NCI-H345 treated with DMSO at 0.1 percent for 48 hours (cell line): Measurements from ENCODE around the gene SSH2.
A peak's percentile ranks its signal among the peaks of the same experiment; 100 is the strongest.

Experiments
- DNase-seq: peaks from one replicate; lab custom pipeline; 2025; ENCODE audit not compliant: unreplicated experiment; lab: John Stamatoyannopoulos, UW

The SSH2 gene

GRCh38 chr17:29591737-29592608 lies 338.1 kb downstream of the SSH2 start:
- DNase-seq: peak; percentile 94

- peak; percentile 75 for DNase-seq
These were observed 338.8 kb downstream of the SSH2 start for GRCh38 chr17:29591146-29591736.

GRCh38 chr17:29590411-29591145 lies 339.4 kb downstream of the SSH2 start:
- peak; percentile 46 for DNase-seq

- DNase-seq: peak; percentile 72
These were observed 340.3 kb downstream of the SSH2 start, which contains the start of gene GIT1 for GRCh38 chr17:29589524-29590410. Gene GIT1 (minus strand): TSS chr17:29589648. CDS start chr17:29589378, 270 bp downstream.

DNA sequence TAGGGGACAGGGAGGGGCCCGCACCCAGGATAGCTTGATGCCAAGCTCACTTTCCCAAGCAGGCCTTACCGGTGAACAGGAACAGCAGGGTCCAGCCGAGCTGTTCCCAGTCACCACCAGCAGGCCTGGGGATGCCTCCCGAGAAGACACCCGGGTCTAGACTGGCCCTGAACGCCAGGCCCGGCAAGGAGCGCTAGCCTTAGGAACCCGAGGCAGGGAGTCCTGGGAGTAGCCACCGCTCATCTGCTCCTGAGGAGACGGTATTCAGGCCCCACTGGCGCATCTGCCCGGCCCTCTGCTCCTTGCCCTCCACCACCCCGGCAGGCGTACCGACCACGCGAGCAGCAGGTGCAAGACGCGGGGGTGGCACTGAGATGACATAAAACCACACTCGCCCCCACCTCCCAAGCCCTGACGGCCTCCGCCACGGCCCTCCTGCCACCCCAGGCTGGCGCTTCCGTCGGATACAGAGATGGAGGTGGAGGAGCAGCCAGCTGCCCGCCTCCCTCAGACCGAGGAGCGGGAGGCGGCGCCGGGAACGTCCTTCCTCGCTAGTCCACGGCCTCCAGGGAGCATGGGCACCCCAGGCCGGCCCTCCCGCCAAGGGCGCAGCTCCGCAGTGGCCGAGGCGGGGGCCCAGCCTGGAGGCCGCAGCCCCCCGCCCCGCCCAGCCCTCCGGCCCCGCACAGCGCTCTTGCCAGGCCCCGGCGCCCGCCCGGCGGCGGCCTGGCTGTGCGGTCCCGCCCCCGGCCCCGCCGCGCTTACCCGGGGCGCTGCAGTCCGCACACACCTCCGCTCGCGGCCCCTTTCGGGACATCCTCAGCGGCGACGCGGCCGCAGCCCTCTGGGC lies 341.2 kb downstream of the SSH2 start:
- DNase-seq: peak; percentile 4

DNA sequence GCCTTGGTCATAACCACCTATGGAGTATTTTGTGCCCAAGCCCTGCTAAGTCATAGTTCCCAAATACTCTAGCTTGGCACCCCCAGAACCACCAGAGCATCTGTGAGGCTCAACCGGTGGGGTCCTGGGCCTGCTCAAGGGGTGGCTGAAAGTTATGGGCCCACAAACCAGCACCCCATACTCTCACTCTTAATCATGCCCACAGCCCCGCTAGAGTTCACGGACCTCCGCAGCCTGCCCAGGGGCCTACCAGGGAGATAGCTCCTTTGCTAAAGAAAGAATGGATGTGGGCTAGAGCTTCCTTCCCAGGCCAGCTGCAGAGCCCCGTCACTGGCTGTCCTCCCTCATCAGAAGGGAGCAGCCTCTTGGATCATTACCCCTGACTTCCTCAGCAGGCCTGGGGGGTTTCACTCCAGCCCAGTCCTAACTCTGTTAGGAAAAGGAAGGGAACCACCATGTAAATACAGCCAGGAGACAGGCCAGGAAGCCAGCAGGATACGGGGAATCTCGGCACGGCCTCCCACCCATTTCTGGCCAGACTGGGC lies 341.9 kb downstream of the SSH2 start:
- DNase-seq: no peak

- no peak for DNase-seq
These were observed 342.4 kb downstream of the SSH2 start for GRCh38 chr17:29587591-29587990.

DNA sequence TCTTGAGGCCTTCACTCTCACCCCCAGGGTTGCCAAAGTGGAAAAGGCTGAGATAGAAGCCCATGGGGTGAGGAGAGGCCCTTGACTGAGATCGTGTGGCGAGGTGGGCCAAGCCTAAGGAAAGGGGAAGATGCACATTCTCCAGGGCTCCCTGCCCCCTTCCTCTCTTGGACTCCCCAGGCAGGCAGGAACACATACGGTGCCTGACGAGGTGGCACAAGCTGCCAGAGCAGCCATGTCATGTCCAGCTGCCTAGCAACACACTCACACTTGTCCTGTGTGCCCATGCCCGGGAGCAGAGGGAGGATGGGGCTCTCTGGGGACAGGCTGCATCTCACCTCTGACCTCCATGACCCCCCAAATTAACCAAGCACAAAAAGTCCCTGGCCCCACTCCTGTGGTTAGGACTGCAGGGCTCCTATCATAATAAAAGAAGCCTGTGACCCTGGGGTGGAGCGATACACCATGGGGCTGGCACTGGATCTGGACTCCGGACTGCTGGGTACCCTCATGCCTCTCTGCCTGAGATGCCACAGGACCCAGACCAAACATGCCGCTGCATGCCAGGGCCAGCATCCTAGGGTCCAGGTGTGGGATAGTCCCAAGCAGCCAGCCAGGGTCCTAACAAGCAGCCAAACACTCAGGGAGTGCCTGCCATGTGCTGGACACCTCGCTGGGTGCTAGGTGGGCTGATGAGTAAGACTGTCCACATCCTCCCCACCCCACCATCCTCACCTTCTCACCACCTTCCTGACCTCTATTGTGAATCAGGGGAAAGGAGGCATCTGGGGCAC lies 343.2 kb downstream of the SSH2 start:
- DNase-seq: no peak

- no peak for DNase-seq
These were observed 344.8 kb downstream of the SSH2 start for GRCh38 chr17:29585080-29585751.

GRCh38 chr17:29584452-29585079 lies 345.5 kb downstream of the SSH2 start:
- no peak for DNase-seq

GRCh38 chr17:29583324-29584248 lies 346.4 kb downstream of the SSH2 start:
- no peak for DNase-seq

- DNase-seq: no peak
These were observed 347.3 kb downstream of the SSH2 start for GRCh38 chr17:29582772-29583171.

- DNase-seq: no peak
These were observed 347.7 kb downstream of the SSH2 start for GRCh38 chr17:29582254-29582765.

DNA sequence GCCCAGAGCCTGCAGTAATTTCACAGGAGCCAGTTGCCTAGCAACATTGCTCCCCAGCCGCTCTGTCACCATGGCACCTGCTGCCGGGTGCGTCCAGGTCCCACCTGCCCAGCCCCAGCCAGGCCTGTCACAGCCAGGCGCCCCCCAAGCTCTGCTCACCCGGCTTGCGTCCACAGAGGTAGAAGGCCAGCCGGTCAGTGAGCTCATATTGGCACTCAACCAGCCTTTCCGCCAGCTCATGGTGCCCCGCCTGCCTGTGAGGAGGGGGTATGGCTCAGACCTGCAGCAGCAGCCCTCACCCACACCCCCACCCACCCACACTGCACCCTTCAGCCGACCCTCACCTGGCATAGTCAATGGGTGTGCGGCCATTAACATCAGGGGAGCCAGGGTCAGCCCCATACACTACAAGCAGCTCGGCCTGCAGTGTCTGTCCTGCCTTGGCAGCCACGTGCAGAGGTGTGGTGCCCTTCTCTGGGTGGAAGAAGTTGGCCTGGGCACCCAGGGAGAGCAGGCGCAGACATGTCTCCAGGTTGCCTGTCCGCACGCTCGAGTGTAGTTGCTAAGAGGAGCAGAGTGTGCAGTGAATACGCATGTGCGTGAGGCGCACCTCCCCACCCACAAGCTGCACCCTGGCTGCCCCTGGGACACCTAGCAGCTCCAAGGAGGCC lies 348.3 kb downstream of the SSH2 start:
- DNase-seq: no peak

GRCh38 chr17:29579866-29580771 lies 349.9 kb downstream of the SSH2 start:
- DNase-seq: peak; percentile 53
